ENCODE measurements around the gene NPFF.

- peak; percentile 86 for TF ChIP-seq CTCF (IDR thresholded peaks at IDR 0.05; ENCODE audit: low read depth, low read length, missing input control)
- no peak for TF ChIP-seq TAF1 (conservative IDR thresholded peaks at IDR 0.05)
- TF ChIP-seq, protein P1, sequence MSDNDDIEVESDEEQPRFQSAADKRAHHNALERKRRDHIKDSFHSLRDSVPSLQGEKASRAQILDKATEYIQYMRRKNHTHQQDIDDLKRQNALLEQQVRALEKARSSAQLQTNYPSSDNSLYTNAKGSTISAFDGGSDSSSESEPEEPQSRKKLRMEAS (IDR thresholded peaks at IDR 0.05), result no peak
Observed at GRCh38 chr12:53508534-53509170, 1.4 kb upstream of the NPFF start.

Data from liver (tissue), 3 donors.